ENCODE data around the gene NTSR1.

Gene NTSR1

GRCh38 chr20:62725596-62726268 lies 17.1 kb downstream of the NTSR1 start:
- DNase-seq (ENCODE audit: low read depth, low spot score) = no peak

GRCh38 chr20:62726276-62726675 lies 17.6 kb downstream of the NTSR1 start:
- no peak for DNase-seq (ENCODE audit: low read depth, low spot score)

- no peak for DNase-seq (ENCODE audit: low read depth, low spot score)
Measured at GRCh38 chr20:62726716-62727583, 18.3 kb downstream of the NTSR1 start.

GRCh38 chr20:62727584-62728027 lies 19.0 kb downstream of the NTSR1 start:
- DNase-seq (ENCODE audit: low read depth, low spot score) = no peak

- DNase-seq (ENCODE audit: low read depth, low spot score) = no peak
Measured at GRCh38 chr20:62728028-62728780, 19.6 kb downstream of the NTSR1 start.

- no peak for DNase-seq (ENCODE audit: low read depth, low spot score)
Measured at GRCh38 chr20:62728781-62729300, 20.2 kb downstream of the NTSR1 start.

- no peak for DNase-seq (ENCODE audit: low read depth, low spot score)
Measured at GRCh38 chr20:62730481-62730880, 21.8 kb downstream of the NTSR1 start.

- DNase-seq (ENCODE audit: low read depth, low spot score) = no peak
Measured at GRCh38 chr20:62732031-62732760, 23.6 kb downstream of the NTSR1 start.

GRCh38 chr20:62732842-62733525 lies 24.3 kb downstream of the NTSR1 start:
- DNase-seq (ENCODE audit: low read depth, low spot score) = no peak

GRCh38 chr20:62733526-62733842 lies 24.8 kb downstream of the NTSR1 start:
- DNase-seq (ENCODE audit: low read depth, low spot score) = no peak

GRCh38 chr20:62733891-62734290 lies 25.3 kb downstream of the NTSR1 start:
- no peak for DNase-seq (ENCODE audit: low read depth, low spot score)

- no peak for DNase-seq (ENCODE audit: low read depth, low spot score)
Measured at GRCh38 chr20:62734326-62734725, 25.7 kb downstream of the NTSR1 start.

- DNase-seq (ENCODE audit: low read depth, low spot score) = no peak
Measured at GRCh38 chr20:62734881-62735280, 26.2 kb downstream of the NTSR1 start.

GRCh38 chr20:62735331-62735821 lies 26.7 kb downstream of the NTSR1 start:
- DNase-seq (ENCODE audit: low read depth, low spot score) = no peak

GRCh38 chr20:62736026-62736406 lies 27.4 kb downstream of the NTSR1 start:
- no peak for DNase-seq (ENCODE audit: low read depth, low spot score)

GRCh38 chr20:62736407-62737071 lies 27.9 kb downstream of the NTSR1 start:
- DNase-seq (ENCODE audit: low read depth, low spot score) = no peak

GRCh38 chr20:62737271-62737811 lies 28.7 kb downstream of the NTSR1 start:
- no peak for DNase-seq (ENCODE audit: low read depth, low spot score)

- DNase-seq (ENCODE audit: low read depth, low spot score) = no peak
Measured at GRCh38 chr20:62738025-62738881, 29.6 kb downstream of the NTSR1 start.

- DNase-seq (ENCODE audit: low read depth, low spot score) = no peak
Measured at GRCh38 chr20:62739067-62739466, 30.4 kb downstream of the NTSR1 start.

Data from ELF-1 (cell line).